OCI-LY3 (cell line): ENCODE results near the gene TEX10.

Experiments used
- EZH2phosphoT487 ChIP-seq: fragments of 200-600 bp; shearing (Covaris generic); IDR thresholded peaks from 2 replicates; pipeline ENCODE4 v1.6.1; 2018; ENCODE audit warnings: antibody characterized with exemption, mixed run types, low read depth
- TF ChIP-seq, protein P1 (sequence below): fragments of 200-600, 300-600 bp; sonication (generic); IDR thresholded peaks from 2 replicates; pipeline ENCODE4 v1.5.1; 2014; ENCODE audit warnings: antibody characterized with exemption, low read length, low read depth

DNA sequence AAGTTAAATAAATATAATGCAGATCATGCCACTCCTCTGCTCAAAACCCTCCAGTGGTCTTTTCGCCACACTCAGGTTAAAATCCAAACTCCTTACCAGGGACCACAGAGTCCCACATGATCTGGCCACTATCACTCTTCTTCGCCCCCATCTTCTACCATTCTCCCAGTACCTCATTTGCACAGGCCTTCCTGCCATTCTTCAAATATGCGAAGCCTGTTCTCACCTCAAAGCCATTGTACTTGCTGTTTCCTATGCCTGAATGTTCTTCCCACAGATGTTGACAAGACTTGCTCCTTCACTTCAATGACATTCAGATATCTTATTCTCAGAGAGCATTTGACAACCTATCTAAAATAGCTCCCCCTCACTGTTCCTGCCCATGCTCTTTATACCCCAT, 10.9 kb downstream of the TEX10 start:
- TF ChIP-seq, protein P1, sequence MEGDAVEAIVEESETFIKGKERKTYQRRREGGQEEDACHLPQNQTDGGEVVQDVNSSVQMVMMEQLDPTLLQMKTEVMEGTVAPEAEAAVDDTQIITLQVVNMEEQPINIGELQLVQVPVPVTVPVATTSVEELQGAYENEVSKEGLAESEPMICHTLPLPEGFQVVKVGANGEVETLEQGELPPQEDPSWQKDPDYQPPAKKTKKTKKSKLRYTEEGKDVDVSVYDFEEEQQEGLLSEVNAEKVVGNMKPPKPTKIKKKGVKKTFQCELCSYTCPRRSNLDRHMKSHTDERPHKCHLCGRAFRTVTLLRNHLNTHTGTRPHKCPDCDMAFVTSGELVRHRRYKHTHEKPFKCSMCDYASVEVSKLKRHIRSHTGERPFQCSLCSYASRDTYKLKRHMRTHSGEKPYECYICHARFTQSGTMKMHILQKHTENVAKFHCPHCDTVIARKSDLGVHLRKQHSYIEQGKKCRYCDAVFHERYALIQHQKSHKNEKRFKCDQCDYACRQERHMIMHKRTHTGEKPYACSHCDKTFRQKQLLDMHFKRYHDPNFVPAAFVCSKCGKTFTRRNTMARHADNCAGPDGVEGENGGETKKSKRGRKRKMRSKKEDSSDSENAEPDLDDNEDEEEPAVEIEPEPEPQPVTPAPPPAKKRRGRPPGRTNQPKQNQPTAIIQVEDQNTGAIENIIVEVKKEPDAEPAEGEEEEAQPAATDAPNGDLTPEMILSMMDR, result no peak
- no peak for TF ChIP-seq EZH2phosphoT487
